Large intestine (tissue), 3 donors: Measurements from ENCODE around the gene AK9. TPM values are rescaled to one million over a fixed set of nuclear protein-coding genes. Genes with fewer than 3 reads are reported as not detected.
"Not testable (repeated sequence)": the region's sequence is repeated elsewhere in the genome, so short reads cannot be mapped to it uniquely, and the experiment has no call there.

ENCODE experiments used
- DNase-seq, 2 donors: peaks; one replicate each; pipeline versions ENCODE4 v3.0.0 to v3.0.0-alpha.2; 2013
- H3K27ac ChIP-seq: one replicate; pipeline ENCODE4 v1.5.1; 2013; ENCODE audit warnings: low read length
- H3K27me3 ChIP-seq: 2 replicates; pipeline ENCODE4 v1.6.1; 2013; ENCODE audit warnings: low read length; ENCODE audit not compliant: control insufficient read depth, insufficient read depth
- H3K36me3 ChIP-seq: 2 replicates; pipeline ENCODE4 v1.6.1; 2013; ENCODE audit warnings: low read length; ENCODE audit not compliant: control insufficient read depth, insufficient read depth
- H3K4me1 ChIP-seq: one replicate; pipeline ENCODE4 v1.6.1; 2013; ENCODE audit warnings: low read length; ENCODE audit not compliant: control insufficient read depth, insufficient read depth
- H3K4me3 ChIP-seq: one replicate; pipeline ENCODE4 v1.5.1; 2013; ENCODE audit warnings: low read length
- H3K9me3 ChIP-seq: one replicate; pipeline ENCODE4 v1.6.1; 2013; ENCODE audit warnings: mild to moderate bottlenecking, low read depth, low read length, moderate library complexity; ENCODE audit not compliant: control insufficient read depth
- WGBS: methylation state at CpG from one replicate; pipeline ENCODE4 v1.1.5; 2013; ENCODE audit warnings: low lambda C conversion rate; ENCODE audit not compliant: insufficient coverage; 5-methylcytosine and 5-hydroxymethylcytosine counted together
- polyA plus RNA-seq: library from polyadenylated mRNA; unstranded; fragments of 120-200 nt; gene quantifications from one replicate; pipeline ENCODE4 v1.2.1, GENCODE V29; 2013

The AK9 gene
- polyA plus RNA-seq, 1 donor, result 7.2 TPM

GRCh38 chr6:109580519-109580918, 110.5 kb downstream of the AK9 start:
- no peaks in the 10 kb centered on the region for H3K36me3 ChIP-seq
- no peak overlapping the region for H3K4me3 ChIP-seq
- no peaks in the 10 kb centered on the region for H3K9me3 ChIP-seq
- WGBS, result 85% methylated on average over 5 of the region's 8 CpGs
- H3K27me3 ChIP-seq, result no peaks in the 10 kb centered on the region
- DNase-seq, result no peak
- H3K4me1 ChIP-seq, result no peaks in the 10 kb centered on the region
- H3K27ac ChIP-seq, result no peak overlapping the region

GRCh38 chr6:109579361-109579760, 111.6 kb downstream of the AK9 start:
- Histone ChIP-seq H3K27ac (no peak overlapping the region), H3K36me3 (no peaks in the 10 kb centered on the region), H3K4me3 (no peak overlapping the region), H3K27me3 (no peaks in the 10 kb centered on the region), H3K4me1 (no peaks in the 10 kb centered on the region), H3K9me3 (no peaks in the 10 kb centered on the region)
- 94% methylated on average over 2 of the region's 2 CpGs for WGBS
- no peak for DNase-seq

- not testable (repeated sequence) for DNase-seq, H3K27me3 ChIP-seq, H3K4me3 ChIP-seq, H3K36me3 ChIP-seq, H3K27ac ChIP-seq, H3K9me3 ChIP-seq, H3K4me1 ChIP-seq
- WGBS, result no CpG with 5 or more reads among the region's 2 CpGs
Measured at GRCh38 chr6:109569901-109570300, 121.1 kb downstream of the AK9 start.

- Histone ChIP-seq H3K36me3 (no peaks in the 10 kb centered on the region), H3K9me3 (no peaks in the 10 kb centered on the region), H3K4me3 (no peak overlapping the region), H3K27me3 (no peaks in the 10 kb centered on the region), H3K4me1 (no peaks in the 10 kb centered on the region), H3K27ac (no peak overlapping the region)
- WGBS, result 80% methylated on average over 1 of the region's 1 CpG
- no peak for DNase-seq
Measured at GRCh38 chr6:109561844-109562243, 129.2 kb downstream of the AK9 start.

DNA sequence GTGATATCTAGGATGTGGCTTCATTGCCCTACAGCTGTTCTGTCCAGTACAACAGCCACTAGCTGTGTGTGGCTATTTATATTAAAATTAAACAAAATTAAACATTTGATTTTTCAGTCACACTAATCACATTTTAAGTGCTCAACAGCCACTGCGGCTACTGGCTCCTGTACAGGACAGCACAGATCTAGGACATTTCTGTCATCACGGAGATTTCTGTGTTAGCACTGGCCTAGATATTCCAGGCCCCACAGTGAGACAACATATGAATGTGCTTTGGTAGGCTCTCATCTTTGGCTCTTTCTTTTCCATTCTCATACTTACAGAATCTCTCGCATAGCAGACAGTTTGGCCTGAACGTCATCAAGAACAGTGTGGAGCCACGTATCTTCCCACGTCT, 159.6 kb downstream of the AK9 start:
- Histone ChIP-seq H3K4me1 (no peaks in the 10 kb centered on the region), H3K27me3 (no peaks in the 10 kb centered on the region), H3K27ac (no peak overlapping the region), H3K36me3 (no peaks in the 10 kb centered on the region), H3K4me3 (no peak overlapping the region), H3K9me3 (no peaks in the 10 kb centered on the region)
- WGBS, result no CpG with 5 or more reads among the region's 6 CpGs
- DNase-seq, result no peak

DNA sequence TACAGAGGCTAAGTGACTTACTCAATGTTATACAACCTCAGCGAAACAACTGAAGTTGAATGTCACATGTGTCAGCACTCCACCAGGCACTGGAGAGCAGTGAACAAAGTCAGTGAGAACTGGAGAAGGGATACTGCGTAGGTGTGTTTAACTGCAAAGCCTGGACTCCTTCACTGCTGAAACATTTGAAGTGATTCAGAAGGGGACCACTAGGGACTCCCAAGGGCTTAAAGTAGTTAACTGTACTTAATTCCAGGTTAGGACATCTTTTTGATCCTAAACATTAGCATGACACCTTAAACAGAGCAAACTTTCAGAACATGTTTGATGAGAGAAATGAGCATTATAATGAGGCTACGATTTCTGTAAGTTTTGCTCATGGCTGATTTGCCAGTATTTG, 163.0 kb downstream of the AK9 start:
- no peak overlapping the region for H3K4me3 ChIP-seq
- no peaks in the 10 kb centered on the region for H3K9me3 ChIP-seq
- H3K36me3 ChIP-seq, result no peaks in the 10 kb centered on the region
- H3K4me1 ChIP-seq, result no peaks in the 10 kb centered on the region
- WGBS, result 100% methylated on average over 1 of the region's 3 CpGs
- no peaks in the 10 kb centered on the region for H3K27me3 ChIP-seq
- DNase-seq, result no peak
- H3K27ac ChIP-seq, result no peak overlapping the region

- no CpG with 5 or more reads among the region's 7 CpGs for WGBS
- Histone ChIP-seq H3K9me3 (no peaks in the 10 kb centered on the region), H3K27me3 (no peaks in the 10 kb centered on the region), H3K4me1 (no peaks in the 10 kb centered on the region), H3K4me3 (no peak overlapping the region), H3K27ac (no peak overlapping the region), H3K36me3 (no peaks in the 10 kb centered on the region)
- peak; percentile 35 to 42 for DNase-seq
Measured at GRCh38 chr6:109526905-109527628, 163.9 kb downstream of the AK9 start.

DNA sequence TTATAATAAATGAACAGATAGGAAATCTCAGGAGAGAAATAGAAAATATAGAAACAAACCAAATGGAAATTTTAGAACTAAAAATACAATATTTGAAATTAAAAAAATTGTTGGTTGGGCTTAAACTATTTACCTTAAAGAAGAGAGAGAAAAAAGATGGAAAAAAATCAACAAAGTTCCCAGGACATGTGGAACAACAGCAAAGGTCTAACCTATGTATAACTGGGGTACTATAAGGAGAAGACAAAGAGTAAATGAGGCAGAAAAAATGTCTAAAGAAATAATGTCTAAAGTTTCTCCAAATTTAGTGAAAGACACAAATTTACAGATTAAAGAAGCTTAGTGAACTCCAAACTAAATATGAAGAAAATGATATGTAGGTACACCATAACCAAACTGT, 166.9 kb downstream of the AK9 start:
- H3K4me3 ChIP-seq, result no peak overlapping the region
- H3K27ac ChIP-seq, result no peak overlapping the region
- DNase-seq, result no peak
- no peaks in the 10 kb centered on the region for H3K4me1 ChIP-seq
- H3K27me3 ChIP-seq, result no peaks in the 10 kb centered on the region
- no peaks in the 10 kb centered on the region for H3K9me3 ChIP-seq
- no peaks in the 10 kb centered on the region for H3K36me3 ChIP-seq

GRCh38 chr6:109523478-109523877, 167.5 kb downstream of the AK9 start:
- no peaks in the 10 kb centered on the region for H3K4me1 ChIP-seq
- no peak overlapping the region for H3K4me3 ChIP-seq
- no peak for DNase-seq
- no peaks in the 10 kb centered on the region for H3K27me3 ChIP-seq
- no peak overlapping the region for H3K27ac ChIP-seq
- H3K9me3 ChIP-seq, result no peaks in the 10 kb centered on the region
- 100% methylated on average over 1 of the region's 2 CpGs for WGBS
- no peaks in the 10 kb centered on the region for H3K36me3 ChIP-seq

DNA sequence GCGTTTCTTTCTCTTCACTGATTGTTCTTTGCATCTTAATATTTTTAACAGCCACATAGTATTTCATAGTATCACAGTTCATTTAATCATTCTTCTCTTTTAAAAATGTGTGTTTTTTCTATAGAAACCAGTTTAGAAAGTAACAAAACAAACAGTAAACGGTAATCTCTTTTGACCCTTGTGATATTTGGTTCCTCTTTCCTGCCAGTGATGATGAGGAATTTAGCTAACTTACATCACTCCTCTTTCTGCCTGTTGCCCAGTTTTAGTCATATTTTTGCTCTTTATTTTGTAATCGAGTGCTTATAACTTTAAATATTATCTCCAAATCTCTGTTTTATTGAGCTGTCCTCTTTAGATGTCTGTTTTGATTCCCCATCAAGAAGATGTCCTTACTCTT, 169.9 kb downstream of the AK9 start:
- Histone ChIP-seq H3K27ac (no peak overlapping the region), H3K4me1 (no peaks in the 10 kb centered on the region), H3K27me3 (no peaks in the 10 kb centered on the region), H3K9me3 (no peaks in the 10 kb centered on the region), H3K4me3 (no peak overlapping the region), H3K36me3 (no peaks in the 10 kb centered on the region)
- WGBS, result 87% methylated on average over 3 of the region's 3 CpGs
- no peak for DNase-seq

GRCh38 chr6:109519647-109520046, 171.4 kb downstream of the AK9 start:
- not testable (repeated sequence) for H3K27me3 ChIP-seq, H3K4me3 ChIP-seq, DNase-seq, H3K4me1 ChIP-seq, H3K27ac ChIP-seq, H3K36me3 ChIP-seq, H3K9me3 ChIP-seq
